T-helper 1 cell treated with Interleukin-12 subunit alpha and Interleukin-12 subunit beta and Interleukin-4 antibody, amounts not matched to agents 30 μg/mL and 1 μg/mL, for 36 hours (primary cell): ENCODE results near the gene TRIM52.

Experiments used
- H3K27ac Mint-ChIP-seq: one replicate; pipeline ENCODE4 v1.8.0; 2021; ENCODE audit warnings: mild to moderate bottlenecking, mixed read lengths
- H3K27me3 Mint-ChIP-seq: one replicate; pipeline ENCODE4 v1.8.0; 2021; ENCODE audit warnings: low read depth, mixed read lengths
- H3K36me3 Mint-ChIP-seq: one replicate; pipeline ENCODE4 v1.8.0; 2021; ENCODE audit warnings: low read depth, mixed read lengths
- H3K4me1 Mint-ChIP-seq: one replicate; pipeline ENCODE4 v1.8.0; 2021; ENCODE audit warnings: low read depth, mixed read lengths
- H3K4me3 Mint-ChIP-seq: one replicate; pipeline ENCODE4 v1.8.0; 2021; ENCODE audit warnings: mild to moderate bottlenecking, moderate library complexity, mixed read lengths
- H3K9me3 Mint-ChIP-seq: one replicate; pipeline ENCODE4 v1.8.0; 2021; ENCODE audit warnings: mixed read lengths

The TRIM52 gene

DNA sequence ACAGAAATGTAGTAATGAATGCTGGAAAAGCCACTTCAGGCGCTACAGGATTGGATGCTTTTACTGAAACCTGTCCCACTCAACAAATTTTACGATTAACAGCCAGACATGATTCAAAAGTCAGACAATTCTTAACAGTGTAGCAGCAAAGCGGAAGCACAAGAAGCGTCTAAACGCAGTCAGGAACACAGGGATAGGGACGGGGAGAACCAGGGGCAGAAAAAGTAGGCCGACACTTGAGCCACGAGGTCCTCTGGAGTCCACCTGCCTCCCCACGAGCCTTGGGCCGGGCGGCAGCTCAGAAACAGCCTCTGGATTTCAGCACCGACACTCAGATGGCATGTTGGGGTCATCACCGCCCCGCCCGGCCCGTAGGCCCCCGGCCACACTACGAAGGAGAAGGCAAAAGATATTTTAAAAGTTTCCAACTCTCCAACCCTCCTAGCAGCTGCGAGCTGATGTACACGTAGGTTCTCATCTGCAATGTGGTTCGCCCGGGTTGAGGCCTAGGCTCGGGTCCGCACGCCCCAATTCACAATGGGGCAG, 17.9 kb downstream of the TRIM52 start:
- H3K9me3 Mint-ChIP-seq, result no peaks in the 10 kb centered on the region
- peak overlapping the region; percentile 98 for H3K27ac Mint-ChIP-seq
- H3K27me3 Mint-ChIP-seq, result no peaks in the 10 kb centered on the region
- H3K4me1 Mint-ChIP-seq, result peaks cover 54% of the 10 kb centered on the region
- peaks cover 51% of the 10 kb centered on the region for H3K36me3 Mint-ChIP-seq
- H3K4me3 Mint-ChIP-seq, result peak overlapping the region; percentile 96

DNA sequence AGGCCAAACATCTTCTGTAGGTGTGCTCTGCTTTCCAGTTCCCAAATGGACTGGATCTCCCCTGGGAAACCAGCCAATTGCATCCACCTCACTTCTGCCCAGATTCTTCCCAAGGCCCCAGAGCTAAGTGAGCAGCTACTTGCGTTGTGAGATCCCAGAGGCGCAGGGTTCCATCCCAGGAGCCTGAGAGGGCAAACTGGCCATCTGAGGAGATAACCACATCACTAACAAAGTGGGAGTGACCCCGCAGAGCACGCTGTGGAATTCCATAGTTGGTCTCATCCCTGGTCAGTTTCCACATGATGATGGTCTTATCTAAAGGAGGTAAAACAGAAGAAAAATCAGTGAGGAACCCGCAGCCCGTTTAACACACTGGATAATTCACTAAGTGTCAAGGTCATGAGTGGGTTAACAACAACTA, 18.9 kb downstream of the TRIM52 start:
- Mint-ChIP-seq H3K4me3 (peak overlapping the region; percentile 96), H3K36me3 (peaks cover 57% of the 10 kb centered on the region), H3K9me3 (no peaks in the 10 kb centered on the region), H3K4me1 (peaks cover 54% of the 10 kb centered on the region), H3K27me3 (no peaks in the 10 kb centered on the region), H3K27ac (peak overlapping the region; percentile 98)

DNA sequence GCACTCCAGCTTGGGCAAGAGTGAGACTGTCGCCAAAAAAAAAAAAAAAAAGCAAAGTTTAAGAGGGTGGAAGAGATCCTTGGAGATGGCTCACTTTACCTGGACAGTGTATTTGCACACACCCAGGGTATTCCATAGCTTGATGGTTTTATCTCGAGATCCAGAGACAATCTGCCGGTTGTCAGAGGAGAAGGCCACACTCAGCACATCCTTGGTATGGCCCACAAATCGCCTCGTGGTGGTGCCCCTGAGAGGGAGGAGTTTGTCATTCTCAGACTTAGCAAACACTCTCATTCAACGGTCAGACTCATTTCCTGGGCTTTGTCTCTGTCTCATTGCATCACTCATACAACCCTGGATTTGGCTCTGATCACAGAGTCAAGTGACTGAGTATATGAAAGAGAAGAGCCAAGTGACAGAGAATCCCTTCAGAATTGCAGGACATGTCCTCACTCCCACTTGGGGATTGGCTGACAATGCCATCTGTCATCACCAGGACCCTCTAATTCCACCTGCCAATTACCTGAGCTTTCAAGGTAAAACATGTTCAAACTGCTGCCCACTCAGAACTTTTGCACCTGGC, 19.5 kb downstream of the TRIM52 start:
- peak overlapping the region; percentile 96 for H3K4me3 Mint-ChIP-seq
- no peaks in the 10 kb centered on the region for H3K9me3 Mint-ChIP-seq
- H3K27ac Mint-ChIP-seq, result peak overlapping the region; percentile 98
- peaks cover 63% of the 10 kb centered on the region for H3K36me3 Mint-ChIP-seq
- peaks cover 55% of the 10 kb centered on the region for H3K4me1 Mint-ChIP-seq
- H3K27me3 Mint-ChIP-seq, result no peaks in the 10 kb centered on the region

DNA sequence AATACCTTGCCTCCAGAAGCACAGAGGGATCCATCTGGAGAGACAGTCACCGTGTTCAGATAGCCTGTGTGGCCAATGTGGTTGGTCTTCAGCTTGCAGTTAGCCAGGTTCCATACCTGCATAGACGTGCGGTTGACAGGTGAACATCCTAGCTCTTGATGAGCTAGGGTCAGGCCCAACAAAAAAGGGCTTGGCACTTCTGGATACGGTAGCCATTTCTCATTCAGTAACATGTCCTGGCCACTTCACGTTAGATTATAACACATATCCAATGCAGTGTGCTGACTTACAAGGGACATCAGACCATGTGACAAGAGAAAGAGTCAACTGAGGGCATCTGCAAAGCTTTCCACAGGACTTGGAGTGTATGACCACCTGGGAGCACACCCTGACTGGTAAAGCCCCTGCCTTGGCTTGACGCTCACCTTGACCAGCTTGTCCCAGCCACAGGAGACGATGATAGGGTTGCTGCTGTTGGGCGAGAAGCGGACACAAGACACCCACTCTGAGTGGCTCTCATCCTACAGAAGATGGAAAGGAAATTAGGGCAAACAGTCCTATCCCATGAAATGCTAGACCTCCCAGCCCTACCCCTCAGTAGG, 21.8 kb downstream of the TRIM52 start:
- no peaks in the 10 kb centered on the region for H3K9me3 Mint-ChIP-seq
- H3K27me3 Mint-ChIP-seq, result no peaks in the 10 kb centered on the region
- peak overlapping the region; percentile 69 for H3K27ac Mint-ChIP-seq
- H3K4me1 Mint-ChIP-seq, result peaks cover 41% of the 10 kb centered on the region
- H3K36me3 Mint-ChIP-seq, result peaks cover 75% of the 10 kb centered on the region
- peak overlapping the region; percentile 53 for H3K4me3 Mint-ChIP-seq

DNA sequence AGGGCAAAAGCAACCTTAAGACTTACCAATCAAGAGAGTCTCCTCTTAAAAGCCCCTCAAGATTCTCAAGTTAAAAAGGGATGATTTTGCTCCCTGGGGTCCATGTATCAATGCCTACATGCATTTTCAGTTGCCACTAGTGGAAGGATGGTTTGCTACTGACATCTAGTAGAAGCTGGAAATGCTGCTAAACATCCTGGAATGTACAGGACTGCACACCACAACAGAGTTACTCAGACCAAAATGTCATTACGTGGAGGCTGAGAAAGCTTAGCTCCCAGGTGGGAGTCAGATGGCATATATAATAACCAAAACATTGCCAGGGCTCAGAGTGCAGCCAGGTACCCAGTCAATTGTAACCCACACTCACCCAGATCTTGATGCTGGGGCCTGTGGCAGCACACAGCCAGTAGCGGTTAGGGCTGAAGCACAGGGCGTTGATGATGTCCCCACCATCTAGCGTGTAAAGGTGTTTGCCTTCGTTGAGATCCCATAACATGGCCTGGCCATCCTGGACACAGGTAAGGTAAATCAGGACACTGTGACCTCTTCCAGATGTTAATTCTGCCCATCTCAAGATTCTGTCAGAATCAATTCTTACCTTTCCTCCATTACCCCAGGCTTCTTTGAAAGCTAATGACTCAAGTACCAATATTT, 23.1 kb downstream of the TRIM52 start:
- H3K4me3 Mint-ChIP-seq, result no peak overlapping the region
- H3K36me3 Mint-ChIP-seq, result peaks cover 68% of the 10 kb centered on the region
- no peaks in the 10 kb centered on the region for H3K9me3 Mint-ChIP-seq
- H3K4me1 Mint-ChIP-seq, result peaks cover 40% of the 10 kb centered on the region
- H3K27me3 Mint-ChIP-seq, result no peaks in the 10 kb centered on the region
- no peak overlapping the region for H3K27ac Mint-ChIP-seq

DNA sequence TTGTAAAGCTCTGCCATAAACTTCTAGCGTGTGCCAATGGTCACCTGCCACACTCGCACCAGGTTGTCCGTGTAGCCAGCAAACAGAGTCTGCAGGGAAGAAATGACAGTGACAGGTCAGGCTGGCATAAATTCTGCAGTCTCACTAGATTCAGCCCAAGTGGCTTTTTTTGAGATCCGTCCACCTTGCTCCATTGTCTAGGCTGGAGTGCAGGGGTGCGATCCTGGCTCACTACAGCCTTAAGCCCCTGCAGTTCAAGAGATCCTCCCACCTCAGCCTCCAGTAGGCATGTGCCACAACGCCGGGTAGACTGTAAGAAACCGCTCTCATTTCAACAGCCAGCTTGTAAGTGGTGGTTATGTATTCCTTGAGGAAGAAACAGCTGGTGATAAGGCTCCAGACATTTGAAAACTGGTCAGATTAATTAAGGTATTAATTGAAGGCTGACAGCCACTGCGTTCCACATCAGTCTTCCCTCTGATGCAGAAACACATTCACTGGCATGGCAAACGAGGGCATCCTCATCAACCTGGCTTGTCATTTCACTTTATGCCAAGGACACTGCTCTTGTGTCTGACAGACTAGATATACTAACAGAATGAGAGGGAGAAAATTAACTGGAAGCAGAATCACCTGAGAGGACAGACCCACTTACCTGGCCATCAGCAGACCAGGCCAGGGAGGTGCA, 23.8 kb downstream of the TRIM52 start:
- Mint-ChIP-seq H3K4me3 (no peak overlapping the region), H3K9me3 (no peaks in the 10 kb centered on the region), H3K36me3 (peaks cover 64% of the 10 kb centered on the region), H3K27me3 (no peaks in the 10 kb centered on the region), H3K4me1 (peaks cover 35% of the 10 kb centered on the region), H3K27ac (no peak overlapping the region)

DNA sequence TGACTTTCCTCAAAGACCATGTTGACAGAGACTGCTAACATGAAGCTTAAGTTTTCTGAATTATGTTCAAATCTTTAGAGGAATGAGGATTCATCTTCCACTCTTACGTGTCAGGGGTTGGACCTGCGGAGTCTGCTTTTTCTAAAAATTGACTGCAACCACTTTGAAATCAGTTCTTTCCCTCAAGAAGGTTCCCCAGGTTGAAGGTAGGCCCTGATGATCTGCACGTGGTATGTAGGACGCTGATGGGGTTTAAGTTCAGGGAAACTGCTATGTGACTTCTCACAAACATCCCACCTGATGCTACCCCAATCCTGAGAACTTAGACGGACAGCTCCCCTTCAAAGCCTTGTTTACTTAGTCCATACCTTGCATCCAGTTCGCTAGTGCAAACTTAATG, 24.5 kb downstream of the TRIM52 start:
- Mint-ChIP-seq H3K36me3 (peaks cover 64% of the 10 kb centered on the region), H3K9me3 (no peaks in the 10 kb centered on the region), H3K27ac (no peak overlapping the region), H3K4me3 (no peak overlapping the region), H3K4me1 (peaks cover 29% of the 10 kb centered on the region), H3K27me3 (no peaks in the 10 kb centered on the region)

DNA sequence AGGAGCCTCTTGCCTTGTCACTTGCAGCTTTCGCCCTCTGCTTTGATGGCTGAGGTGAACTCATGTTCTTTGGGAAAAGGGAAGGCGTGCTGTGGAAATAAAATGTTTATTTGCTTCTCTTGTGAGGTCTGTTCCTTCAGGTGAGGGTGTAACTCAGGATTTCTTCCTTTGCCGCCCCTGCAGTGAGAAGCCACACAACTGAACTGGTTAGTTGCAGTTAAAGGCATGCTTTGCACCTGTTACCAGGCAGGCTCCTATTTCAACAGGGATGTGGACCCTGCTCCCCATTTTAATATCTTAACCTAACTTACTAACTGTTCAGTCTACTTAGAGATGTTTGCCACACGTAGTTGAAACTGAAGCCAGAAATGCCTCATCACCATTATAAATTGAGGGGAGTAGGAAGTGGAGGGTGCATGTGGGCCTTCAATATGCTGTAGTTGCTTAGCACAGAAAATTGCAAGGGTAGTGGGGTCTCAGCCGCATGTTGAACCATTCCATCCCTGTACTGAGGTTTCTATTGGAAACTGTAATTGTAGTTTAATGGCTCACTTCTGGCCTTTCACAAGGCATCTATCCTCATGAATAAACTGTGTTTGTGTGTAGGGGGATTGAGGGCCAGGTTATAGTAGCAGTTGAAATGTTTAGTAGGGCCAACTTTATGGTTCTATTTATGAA, 25.1 kb downstream of the TRIM52 start:
- Mint-ChIP-seq H3K4me3 (no peak overlapping the region), H3K36me3 (peaks cover 58% of the 10 kb centered on the region), H3K9me3 (no peaks in the 10 kb centered on the region), H3K4me1 (peaks cover 23% of the 10 kb centered on the region), H3K27ac (no peak overlapping the region), H3K27me3 (no peaks in the 10 kb centered on the region)

DNA sequence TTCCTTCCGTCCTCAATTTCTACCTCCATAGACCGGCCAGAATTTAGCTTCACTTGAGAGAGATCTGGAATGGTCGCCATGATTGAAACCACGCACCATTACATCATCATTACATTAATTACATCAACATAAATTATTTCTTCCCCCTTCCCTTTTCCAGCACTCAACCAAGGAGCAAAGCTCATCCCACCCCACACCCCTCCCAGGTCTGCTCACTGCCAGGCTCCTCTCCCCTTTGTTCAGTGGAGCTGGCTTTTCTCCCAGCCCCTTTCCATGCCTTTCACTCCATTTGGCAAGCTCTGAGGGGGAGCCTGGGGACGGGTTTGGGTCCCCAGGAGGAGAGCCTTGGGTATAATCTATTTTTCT, 25.6 kb downstream of the TRIM52 start:
- Mint-ChIP-seq H3K4me3 (no peak overlapping the region), H3K36me3 (peaks cover 59% of the 10 kb centered on the region), H3K27ac (no peak overlapping the region), H3K27me3 (no peaks in the 10 kb centered on the region), H3K9me3 (no peaks in the 10 kb centered on the region), H3K4me1 (peaks cover 26% of the 10 kb centered on the region)

DNA sequence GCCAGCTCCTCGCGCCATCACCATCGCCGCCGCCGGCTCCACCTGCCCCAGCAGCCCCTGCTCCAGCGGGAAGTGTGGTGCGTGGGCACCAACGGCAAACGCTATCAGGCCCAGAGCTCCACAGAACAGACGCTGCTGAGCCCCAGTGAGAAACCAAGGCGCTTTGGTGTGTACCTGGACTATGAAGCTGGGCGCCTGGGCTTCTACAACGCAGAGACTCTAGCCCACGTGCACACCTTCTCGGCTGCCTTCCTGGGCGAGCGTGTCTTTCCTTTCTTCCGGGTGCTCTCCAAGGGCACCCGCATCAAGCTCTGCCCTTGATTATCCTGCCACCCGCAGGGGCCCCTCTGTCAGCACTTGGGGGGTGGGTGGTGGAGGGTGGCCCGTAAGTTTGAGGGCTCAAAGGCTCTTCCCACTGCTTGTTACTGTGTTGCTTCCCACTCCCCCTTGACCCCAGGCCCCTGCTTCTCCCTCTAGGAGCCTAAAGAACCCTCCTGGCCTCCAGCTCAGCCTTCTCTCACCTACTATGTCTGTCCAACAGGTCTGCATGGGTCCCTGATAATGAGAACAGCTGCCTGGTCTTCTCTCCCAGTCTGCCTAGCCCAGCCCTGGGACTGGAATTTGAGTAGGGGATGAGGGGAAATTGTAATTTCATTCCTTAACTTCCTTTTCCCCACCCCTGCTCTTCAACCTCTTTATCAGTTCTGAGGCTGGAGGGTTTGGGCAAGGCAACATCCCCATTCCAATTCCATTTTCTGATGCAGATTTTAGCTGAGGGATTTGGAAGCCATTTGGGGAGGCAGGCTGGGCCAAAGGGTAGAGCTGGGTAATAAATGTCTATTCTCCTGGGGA, 26.3 kb downstream of the TRIM52 start:
- Mint-ChIP-seq H3K9me3 (no peaks in the 10 kb centered on the region), H3K4me3 (no peak overlapping the region), H3K36me3 (peaks cover 61% of the 10 kb centered on the region), H3K27ac (peak overlapping the region; percentile 31), H3K4me1 (peaks cover 29% of the 10 kb centered on the region), H3K27me3 (no peaks in the 10 kb centered on the region)

DNA sequence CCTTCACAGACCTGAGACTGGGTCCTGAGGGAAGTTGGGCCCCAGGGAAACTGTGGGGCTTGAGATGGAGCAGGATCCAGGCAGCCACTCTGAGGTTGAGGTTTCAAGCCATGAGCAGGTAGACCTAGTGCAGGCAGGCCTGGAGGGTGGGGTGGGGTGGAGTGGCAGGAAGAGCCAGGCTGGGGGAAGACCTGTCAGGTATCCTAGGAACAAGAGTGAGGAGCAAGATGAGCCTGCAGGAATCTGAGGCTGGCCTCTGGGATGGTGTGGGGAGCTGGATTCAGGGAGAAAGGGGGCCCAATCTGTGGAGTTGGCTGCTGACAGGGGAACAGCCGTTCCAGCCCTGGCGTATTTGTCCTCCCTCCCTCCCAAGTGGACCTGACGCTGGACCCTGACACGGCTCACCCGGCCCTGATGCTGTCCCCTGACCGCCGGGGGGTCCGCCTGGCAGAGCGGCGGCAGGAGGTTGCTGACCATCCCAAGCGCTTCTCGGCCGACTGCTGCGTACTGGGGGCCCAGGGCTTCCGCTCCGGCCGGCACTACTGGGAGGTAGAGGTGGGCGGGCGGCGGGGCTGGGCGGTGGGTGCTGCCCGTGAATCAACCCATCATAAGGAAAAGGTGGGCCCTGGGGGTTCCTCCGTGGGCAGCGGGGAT, 27.0 kb downstream of the TRIM52 start:
- Mint-ChIP-seq H3K36me3 (peaks cover 59% of the 10 kb centered on the region), H3K4me1 (peaks cover 30% of the 10 kb centered on the region), H3K9me3 (no peaks in the 10 kb centered on the region), H3K27ac (no peak overlapping the region), H3K27me3 (no peaks in the 10 kb centered on the region), H3K4me3 (no peak overlapping the region)

DNA sequence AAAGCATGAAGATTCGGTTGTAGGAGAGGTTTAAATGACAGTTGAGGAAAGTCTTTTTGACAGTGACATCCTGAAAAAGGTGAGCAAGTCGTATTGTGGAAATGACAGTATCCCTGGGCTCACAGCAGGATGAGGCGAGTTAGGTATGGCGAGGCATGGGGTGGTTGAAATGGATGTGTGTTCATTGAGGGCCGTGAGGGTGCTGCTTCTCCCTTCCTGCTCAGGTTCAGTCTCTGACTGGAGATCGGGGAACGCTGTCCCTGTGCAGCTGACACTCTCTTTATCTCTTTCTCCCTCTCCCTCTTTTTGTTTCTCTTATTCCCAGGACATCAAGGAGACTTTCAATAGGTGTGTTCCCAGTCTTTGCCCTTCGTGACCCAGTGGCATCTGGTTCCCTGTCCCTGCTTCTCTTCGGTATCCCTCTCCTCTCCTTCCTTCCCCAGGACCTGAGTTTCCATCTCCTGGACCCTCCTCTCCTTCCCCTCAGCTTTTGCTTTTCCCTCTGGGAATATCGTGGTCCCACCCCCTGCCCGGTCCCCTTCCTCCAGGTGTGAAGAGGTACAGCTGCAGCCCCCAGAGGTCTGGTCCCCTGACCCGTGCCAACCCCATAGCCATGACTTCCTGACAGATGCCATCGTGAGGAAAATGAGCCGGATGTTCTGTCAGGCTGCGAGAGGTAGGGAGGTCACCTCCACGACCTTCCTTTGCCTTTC, 27.7 kb downstream of the TRIM52 start:
- Mint-ChIP-seq H3K27ac (no peak overlapping the region), H3K27me3 (no peaks in the 10 kb centered on the region), H3K4me1 (peaks cover 25% of the 10 kb centered on the region), H3K4me3 (no peak overlapping the region), H3K9me3 (no peaks in the 10 kb centered on the region), H3K36me3 (peaks cover 55% of the 10 kb centered on the region)

DNA sequence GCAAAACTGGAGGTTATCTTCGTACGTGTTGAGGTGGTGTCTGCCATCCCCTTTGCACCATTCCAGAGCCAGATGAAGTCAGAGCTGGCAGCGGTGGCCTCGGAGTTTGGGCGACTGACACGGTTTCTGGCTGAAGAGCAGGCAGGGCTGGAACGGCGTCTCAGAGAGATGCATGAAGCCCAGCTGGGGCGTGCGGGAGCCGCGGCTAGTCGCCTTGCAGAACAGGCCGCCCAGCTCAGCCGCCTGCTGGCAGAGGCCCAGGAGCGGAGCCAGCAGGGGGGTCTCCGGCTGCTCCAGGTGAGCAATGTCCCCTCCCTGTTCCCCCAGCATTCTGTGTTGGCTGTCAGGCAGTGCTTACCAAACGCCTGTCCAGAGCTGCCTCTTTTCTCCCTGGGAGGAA, 28.4 kb downstream of the TRIM52 start:
- Mint-ChIP-seq H3K4me3 (no peak overlapping the region), H3K27ac (no peak overlapping the region), H3K27me3 (no peaks in the 10 kb centered on the region), H3K36me3 (peaks cover 48% of the 10 kb centered on the region), H3K4me1 (peaks cover 21% of the 10 kb centered on the region), H3K9me3 (no peaks in the 10 kb centered on the region)
